Osteocyte (in vitro differentiated cells): ENCODE measurements around the gene YAP1. TPM values are rescaled to one million over a fixed set of nuclear protein-coding genes. Genes with fewer than 3 reads are reported as not detected.

Source experiments
- DNase-seq: peaks from one replicate; pipeline ENCODE4 v3.0.0; 2021; ENCODE audit warnings: mixed read lengths; ENCODE audit not compliant: unreplicated experiment; ENCODE audit errors: extremely low spot score
- H3K27ac Mint-ChIP-seq: one replicate; pipeline ENCODE4 v1.8.0; 2021; ENCODE audit warnings: mild to moderate bottlenecking, mixed read lengths; ENCODE audit not compliant: unreplicated experiment
- H3K27me3 Mint-ChIP-seq: one replicate; pipeline ENCODE4 v1.8.0; 2021; ENCODE audit warnings: mixed read lengths; ENCODE audit not compliant: unreplicated experiment
- H3K36me3 Mint-ChIP-seq: one replicate; pipeline ENCODE4 v1.8.0; 2021; ENCODE audit warnings: mixed read lengths; ENCODE audit not compliant: unreplicated experiment
- H3K4me1 Mint-ChIP-seq: one replicate; pipeline ENCODE4 v1.8.0; 2021; ENCODE audit warnings: mixed read lengths; ENCODE audit not compliant: unreplicated experiment
- H3K4me3 Mint-ChIP-seq: one replicate; pipeline ENCODE4 v1.8.0; 2021; ENCODE audit warnings: mild to moderate bottlenecking, moderate library complexity, mixed read lengths; ENCODE audit not compliant: unreplicated experiment
- H3K9me3 Mint-ChIP-seq: one replicate; pipeline ENCODE4 v1.8.0; 2021; ENCODE audit warnings: mixed read lengths; ENCODE audit not compliant: unreplicated experiment
- total RNA-seq: library from RNA; stranded (reverse); gene quantifications from 2 replicates; pipeline ENCODE4 v1.2.1, GENCODE V29; 2021
- TF ChIP-seq, protein P1 (sequence below): fragments of 200-600 bp; sonication (generic); IDR thresholded peaks from 2 replicates; pipeline ENCODE4 v1.5.0; 2021; ENCODE audit warnings: antibody characterized with exemption, mild to moderate bottlenecking, moderate library complexity

The YAP1 gene
- total RNA-seq, 1 donor from 2014 or later, result 128 TPM

GRCh38 chr11:102171101-102171500 is 60.9 kb downstream of the YAP1 start:
- no peaks in the 10 kb centered on the region for H3K27me3 Mint-ChIP-seq
- H3K4me1 Mint-ChIP-seq, result peaks cover 51% of the 10 kb centered on the region
- no peak for DNase-seq
- peaks cover 12% of the 10 kb centered on the region for H3K36me3 Mint-ChIP-seq
- H3K4me3 Mint-ChIP-seq, result peak overlapping the region; percentile 6
- peak overlapping the region; percentile 78 for H3K27ac Mint-ChIP-seq
- H3K9me3 Mint-ChIP-seq, result no peaks in the 10 kb centered on the region
- TF ChIP-seq, protein P1, sequence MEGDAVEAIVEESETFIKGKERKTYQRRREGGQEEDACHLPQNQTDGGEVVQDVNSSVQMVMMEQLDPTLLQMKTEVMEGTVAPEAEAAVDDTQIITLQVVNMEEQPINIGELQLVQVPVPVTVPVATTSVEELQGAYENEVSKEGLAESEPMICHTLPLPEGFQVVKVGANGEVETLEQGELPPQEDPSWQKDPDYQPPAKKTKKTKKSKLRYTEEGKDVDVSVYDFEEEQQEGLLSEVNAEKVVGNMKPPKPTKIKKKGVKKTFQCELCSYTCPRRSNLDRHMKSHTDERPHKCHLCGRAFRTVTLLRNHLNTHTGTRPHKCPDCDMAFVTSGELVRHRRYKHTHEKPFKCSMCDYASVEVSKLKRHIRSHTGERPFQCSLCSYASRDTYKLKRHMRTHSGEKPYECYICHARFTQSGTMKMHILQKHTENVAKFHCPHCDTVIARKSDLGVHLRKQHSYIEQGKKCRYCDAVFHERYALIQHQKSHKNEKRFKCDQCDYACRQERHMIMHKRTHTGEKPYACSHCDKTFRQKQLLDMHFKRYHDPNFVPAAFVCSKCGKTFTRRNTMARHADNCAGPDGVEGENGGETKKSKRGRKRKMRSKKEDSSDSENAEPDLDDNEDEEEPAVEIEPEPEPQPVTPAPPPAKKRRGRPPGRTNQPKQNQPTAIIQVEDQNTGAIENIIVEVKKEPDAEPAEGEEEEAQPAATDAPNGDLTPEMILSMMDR, result no peak

DNA sequence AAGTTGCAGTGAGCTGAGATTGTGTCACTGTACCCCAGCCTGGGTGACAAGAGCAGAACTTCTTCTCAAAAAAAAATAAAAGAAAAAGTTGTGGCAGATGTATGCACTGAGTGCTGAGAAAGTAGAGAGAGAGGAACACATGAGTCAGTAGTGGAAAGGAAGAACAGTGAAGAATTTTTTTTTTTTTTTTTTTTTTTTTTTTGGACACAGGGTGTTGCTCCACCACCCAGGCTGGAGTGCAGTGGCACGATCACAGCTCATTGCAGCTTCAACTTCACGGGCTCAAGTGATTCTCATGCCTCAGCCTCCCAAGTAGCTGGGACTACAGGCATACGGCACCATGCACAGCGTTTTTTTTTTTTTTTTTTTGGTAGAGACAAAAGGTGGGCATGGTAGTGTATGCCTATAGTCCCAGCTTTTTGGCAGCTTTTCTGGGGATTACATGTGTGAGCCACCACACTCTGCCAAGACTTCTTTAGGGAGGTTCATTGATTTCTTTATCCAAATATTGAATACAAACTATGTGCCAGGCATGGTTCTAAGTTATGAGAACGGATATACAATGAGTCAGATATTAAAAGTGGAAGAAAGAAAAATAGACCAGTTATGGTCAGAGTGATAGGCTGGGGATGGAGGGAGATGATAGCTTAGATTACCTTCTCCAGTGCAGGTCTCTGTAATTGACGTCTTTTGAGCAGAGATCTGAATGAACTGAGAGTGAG is 62.0 kb downstream of the YAP1 start:
- no peaks in the 10 kb centered on the region for H3K9me3 Mint-ChIP-seq
- DNase-seq, result no peak
- no peaks in the 10 kb centered on the region for H3K27me3 Mint-ChIP-seq
- H3K27ac Mint-ChIP-seq, result peak overlapping the region; percentile 78
- TF ChIP-seq, protein P1, result no peak
- H3K4me3 Mint-ChIP-seq, result no peak overlapping the region
- H3K36me3 Mint-ChIP-seq, result peaks cover 16% of the 10 kb centered on the region
- H3K4me1 Mint-ChIP-seq, result peaks cover 54% of the 10 kb centered on the region

DNA sequence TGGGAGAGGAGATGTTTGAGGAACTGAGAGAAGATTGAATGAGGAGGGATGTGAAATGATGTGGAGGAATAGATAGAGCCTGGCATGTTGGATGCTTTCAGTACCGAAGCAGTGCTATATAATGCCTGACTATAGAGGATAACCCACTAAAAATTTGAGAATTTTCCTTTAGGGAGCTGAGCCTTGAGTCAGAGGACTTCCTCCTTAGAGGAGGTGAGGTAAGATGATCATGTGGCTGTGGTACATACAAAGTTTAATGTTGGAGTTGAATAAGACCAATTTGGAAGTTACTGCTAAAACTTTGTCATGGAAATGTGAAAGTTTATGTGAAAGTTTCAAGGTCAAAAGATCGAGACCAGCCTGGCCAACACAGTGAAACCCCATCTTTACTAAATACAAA is 66.9 kb downstream of the YAP1 start:
- Mint-ChIP-seq H3K4me3 (no peak overlapping the region), H3K36me3 (peaks cover 25% of the 10 kb centered on the region), H3K4me1 (peaks cover 43% of the 10 kb centered on the region), H3K27me3 (no peaks in the 10 kb centered on the region), H3K27ac (peak overlapping the region; percentile 96), H3K9me3 (no peaks in the 10 kb centered on the region)
- TF ChIP-seq, protein P1, result no peak
- no peak for DNase-seq

GRCh38 chr11:102177974-102178631 is 67.9 kb downstream of the YAP1 start:
- H3K4me3 Mint-ChIP-seq, result peak overlapping the region; percentile 19
- no peaks in the 10 kb centered on the region for H3K9me3 Mint-ChIP-seq
- H3K27me3 Mint-ChIP-seq, result no peaks in the 10 kb centered on the region
- H3K4me1 Mint-ChIP-seq, result peaks cover 40% of the 10 kb centered on the region
- peak overlapping the region; percentile 96 for H3K27ac Mint-ChIP-seq
- DNase-seq, result no peak
- peaks cover 28% of the 10 kb centered on the region for H3K36me3 Mint-ChIP-seq
- TF ChIP-seq, protein P1, result no peak

GRCh38 chr11:102179371-102179770 is 69.1 kb downstream of the YAP1 start:
- H3K4me1 Mint-ChIP-seq, result peaks cover 48% of the 10 kb centered on the region
- no peak overlapping the region for H3K4me3 Mint-ChIP-seq
- no peak for DNase-seq
- peak overlapping the region; percentile 60 for H3K27ac Mint-ChIP-seq
- peaks cover 31% of the 10 kb centered on the region for H3K36me3 Mint-ChIP-seq
- H3K27me3 Mint-ChIP-seq, result no peaks in the 10 kb centered on the region
- H3K9me3 Mint-ChIP-seq, result no peaks in the 10 kb centered on the region
- TF ChIP-seq, protein P1, result no peak
